Right lobe of liver (tissue), 6 donors: Measurements from ENCODE around the gene SARNP. TPM values are rescaled to one million over a fixed set of nuclear protein-coding genes. Genes with fewer than 3 reads are reported as not detected.

Experiments
- ATAC-seq, 4 donors: fragments of 200-7000 bp; cut with Tn5 transposase; one replicate each; pipeline ENCODE4 v1.9.1; 2020; ENCODE audit warnings: mild to moderate bottlenecking in 4 of 4, moderate library complexity in 4 of 4
- DNase-seq, 3 donors: peaks; one replicate each; pipeline ENCODE4 v3.0.0-alpha.2; 2020
- H3K27ac ChIP-seq, 3 donors: fragments of 200-600 bp; one replicate each; pipeline ENCODE4 v1.8.0; 2022
- H3K27me3 ChIP-seq, 2 donors: fragments of 200-600 bp; one replicate each; pipeline ENCODE4 v1.8.0; 2022
- H3K36me3 ChIP-seq, 4 donors: fragments of 200-600 bp; sonication (generic) in 1 of 4; one replicate each; pipeline versions ENCODE4 v1.5.1 to v1.8.0; 2017 to 2022; ENCODE audit warnings: control low read depth in 1 of 4
- H3K4me1 ChIP-seq, 4 donors: fragments of 200-600 bp; sonication (generic) in 1 of 4; one replicate each; pipeline versions ENCODE4 v1.5.1 to v1.8.0; 2017 to 2022; ENCODE audit warnings: control low read depth in 1 of 4
- H3K4me3 ChIP-seq, 3 donors: fragments of 200-600 bp; one replicate each; pipeline ENCODE4 v1.8.0; 2022
- H3K9me3 ChIP-seq, 4 donors: fragments of 200-600 bp; sonication (generic) in 1 of 4; one replicate each; pipeline versions ENCODE4 v1.5.1 to v1.8.0; 2017 to 2022; ENCODE audit warnings: control low read depth in 1 of 4
- POLR2A ChIP-seq: fragments of 450-650 bp; IDR thresholded peaks from one replicate; pipeline ENCODE4 v1.6.1; 2017; ENCODE audit warnings: antibody characterized with exemption, mild to moderate bottlenecking
- WGBS: methylation state at CpG from one replicate; pipeline ENCODE4 v1.1.6; 2018; ENCODE audit warnings: low coverage, low lambda C conversion rate; ENCODE audit not compliant: insufficient coverage; ENCODE audit errors: missing lambda C conversion rate; 5-methylcytosine and 5-hydroxymethylcytosine counted together
- intact Hi-C, 2 donors: fragments of 100-400 bp; cut with DNase I; formaldehyde crosslinking; loops; one replicate each; pipeline versions ENCODE4 v1.11.2 to v1.14.1; 2022
- total RNA-seq, 6 experiments: library from RNA; depleted of rRNA in 2 of 6; stranded (reverse); fragments of >200 nt in 2 of 6; fragmentation: NEBNext Ultra II Directional in 3 of 6; extraction: Animal tissue kit (Norgen Biotek cat#: 25700) in 3 of 6; gene quantifications; one replicate each; pipeline versions ENCODE4 v1.1.0 to v1.2.4, GENCODE V29; 2016 to 2023
- TF ChIP-seq, protein P1 (sequence below), 4 donors: fragments of 200-600 bp in 3 of 4; fragments of 450-650 bp in 1 of 4; IDR thresholded peaks; one replicate each; pipeline versions ENCODE4 v1.5.1 to v1.8.0; 2016 to 2022; ENCODE audit warnings: antibody characterized with exemption in 4 of 4, mild to moderate bottlenecking in 2 of 4
- donor health status: DM: no; HTN: yes; CAD: no.
- donor health status: DM: no; HTN: no; CAD: no.
- donor health status: DM: no; HTN: no; CAD: no.
- donor health status: DM: no; HTN: yes; CAD: no.
- donor health status: DM: no; HTN: yes; CAD: no.

SARNP gene
- total RNA-seq, 6 experiments from 2014 or later = 11.3 to 22.3 (median 17.0) TPM

GRCh38 chr12:55861871-55862270, 44.3 kb upstream of the SARNP start:
- ATAC-seq = no peak
- WGBS = 79% methylated on average over 3 of the region's 3 CpGs
- Histone ChIP-seq H3K27ac (no peak overlapping the region), H3K36me3 (no peaks in the 10 kb centered on the region), H3K4me1 (no peaks in the 10 kb centered on the region), H3K27me3 (no peaks in the 10 kb centered on the region), H3K4me3 (no peak overlapping the region), H3K9me3 (no peaks in the 10 kb centered on the region)
- DNase-seq = no peak
- intact Hi-C loops = no loop called here
- TF ChIP-seq, protein P1, sequence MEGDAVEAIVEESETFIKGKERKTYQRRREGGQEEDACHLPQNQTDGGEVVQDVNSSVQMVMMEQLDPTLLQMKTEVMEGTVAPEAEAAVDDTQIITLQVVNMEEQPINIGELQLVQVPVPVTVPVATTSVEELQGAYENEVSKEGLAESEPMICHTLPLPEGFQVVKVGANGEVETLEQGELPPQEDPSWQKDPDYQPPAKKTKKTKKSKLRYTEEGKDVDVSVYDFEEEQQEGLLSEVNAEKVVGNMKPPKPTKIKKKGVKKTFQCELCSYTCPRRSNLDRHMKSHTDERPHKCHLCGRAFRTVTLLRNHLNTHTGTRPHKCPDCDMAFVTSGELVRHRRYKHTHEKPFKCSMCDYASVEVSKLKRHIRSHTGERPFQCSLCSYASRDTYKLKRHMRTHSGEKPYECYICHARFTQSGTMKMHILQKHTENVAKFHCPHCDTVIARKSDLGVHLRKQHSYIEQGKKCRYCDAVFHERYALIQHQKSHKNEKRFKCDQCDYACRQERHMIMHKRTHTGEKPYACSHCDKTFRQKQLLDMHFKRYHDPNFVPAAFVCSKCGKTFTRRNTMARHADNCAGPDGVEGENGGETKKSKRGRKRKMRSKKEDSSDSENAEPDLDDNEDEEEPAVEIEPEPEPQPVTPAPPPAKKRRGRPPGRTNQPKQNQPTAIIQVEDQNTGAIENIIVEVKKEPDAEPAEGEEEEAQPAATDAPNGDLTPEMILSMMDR (IDR thresholded peaks at IDR 0.05) = no peak
- TF ChIP-seq POLR2A = no peak

- no peak overlapping the region for H3K27ac ChIP-seq
- no peaks in the 10 kb centered on the region for H3K27me3 ChIP-seq
- no peak for DNase-seq
- 89% methylated on average over 8 of the region's 8 CpGs for WGBS
- H3K4me1 ChIP-seq = no peaks in the 10 kb centered on the region
- no peaks in the 10 kb centered on the region for H3K9me3 ChIP-seq
- intact Hi-C loops = no loop called here
- ATAC-seq = no peak
- no peak overlapping the region for H3K4me3 ChIP-seq
- TF ChIP-seq, protein P1 (IDR thresholded peaks at IDR 0.05) = no peak
- no peak for TF ChIP-seq POLR2A
- H3K36me3 ChIP-seq = no peaks in the 10 kb centered on the region
Measured at GRCh38 chr12:55861396-55861795, 43.9 kb upstream of the SARNP start.

DNA sequence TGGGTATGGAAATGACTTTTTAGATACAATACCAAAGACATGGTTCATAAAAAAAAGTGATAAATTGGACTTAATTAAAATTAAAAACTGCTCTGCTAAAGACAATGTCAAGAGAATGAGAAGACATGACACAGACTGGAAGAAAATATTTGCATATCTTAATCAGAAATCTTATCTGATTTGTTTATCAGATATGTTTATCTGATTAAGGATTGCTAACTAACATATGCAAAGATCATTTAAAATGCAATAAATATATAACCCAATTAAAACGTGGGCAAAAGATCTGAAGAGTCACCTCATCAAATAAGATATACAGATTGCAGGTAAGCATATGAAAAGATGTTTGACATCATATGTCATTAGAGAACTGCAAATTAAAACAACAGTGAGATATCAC, 35.2 kb upstream of the SARNP start:
- WGBS = 26% methylated on average over 1 of the region's 1 CpG
- TF ChIP-seq POLR2A = no peak
- TF ChIP-seq, protein P1 (IDR thresholded peaks at IDR 0.05) = no peak
- intact Hi-C loops = no loop called here

GRCh38 chr12:55850893-55851292, 33.4 kb upstream of the SARNP start:
- ATAC-seq (no peak), DNase-seq (no peak)
- no peaks in the 10 kb centered on the region for H3K9me3 ChIP-seq
- H3K4me1 ChIP-seq = no peaks in the 10 kb centered on the region
- no peak for TF ChIP-seq POLR2A
- TF ChIP-seq, protein P1 (IDR thresholded peaks at IDR 0.05) = no peak
- intact Hi-C loops = no loop called here
- no peak overlapping the region for H3K4me3 ChIP-seq
- WGBS = 89% methylated on average over 3 of the region's 3 CpGs
- H3K27ac ChIP-seq = no peak overlapping the region
- H3K27me3 ChIP-seq = no peaks in the 10 kb centered on the region
- H3K36me3 ChIP-seq = no peaks in the 10 kb centered on the region

More for the DNA sequence above, 35.2 kb upstream of the SARNP start:
- DNase-seq (no peak), ATAC-seq (no peak)
- no peak overlapping the region for H3K27ac ChIP-seq
- no peaks in the 10 kb centered on the region for H3K4me1 ChIP-seq
- H3K36me3 ChIP-seq = no peaks in the 10 kb centered on the region
- H3K27me3 ChIP-seq = no peaks in the 10 kb centered on the region
- no peaks in the 10 kb centered on the region for H3K9me3 ChIP-seq
- H3K4me3 ChIP-seq = no peak overlapping the region

- no peak for TF ChIP-seq POLR2A
- WGBS = 36% methylated on average over 1 of the region's 1 CpG
- Histone ChIP-seq H3K27me3 (no peaks in the 10 kb centered on the region), H3K27ac (no peak overlapping the region), H3K4me1 (no peaks in the 10 kb centered on the region), H3K4me3 (no peak overlapping the region), H3K9me3 (no peaks in the 10 kb centered on the region), H3K36me3 (no peaks in the 10 kb centered on the region)
- ATAC-seq (peak in 1 of 4 donors; percentile 16), DNase-seq (no peak)
- intact Hi-C loops = no loop called here
Measured at GRCh38 chr12:55850401-55850800, 32.9 kb upstream of the SARNP start.
